NCI-H2196 (cell line): ENCODE results near the gene PDE11A.

ENCODE experiments used
- DNase-seq: peaks from one replicate; lab custom pipeline; 2025; ENCODE audit not compliant: unreplicated experiment; lab: John Stamatoyannopoulos, UW

The PDE11A gene

GRCh38 chr2:177771191-177771590, 301.4 kb downstream of the PDE11A start:
- no peak for DNase-seq

GRCh38 chr2:177767768-177768167, 304.8 kb downstream of the PDE11A start:
- DNase-seq, result no peak

GRCh38 chr2:177765698-177766097, 306.9 kb downstream of the PDE11A start:
- DNase-seq, result no peak

DNA sequence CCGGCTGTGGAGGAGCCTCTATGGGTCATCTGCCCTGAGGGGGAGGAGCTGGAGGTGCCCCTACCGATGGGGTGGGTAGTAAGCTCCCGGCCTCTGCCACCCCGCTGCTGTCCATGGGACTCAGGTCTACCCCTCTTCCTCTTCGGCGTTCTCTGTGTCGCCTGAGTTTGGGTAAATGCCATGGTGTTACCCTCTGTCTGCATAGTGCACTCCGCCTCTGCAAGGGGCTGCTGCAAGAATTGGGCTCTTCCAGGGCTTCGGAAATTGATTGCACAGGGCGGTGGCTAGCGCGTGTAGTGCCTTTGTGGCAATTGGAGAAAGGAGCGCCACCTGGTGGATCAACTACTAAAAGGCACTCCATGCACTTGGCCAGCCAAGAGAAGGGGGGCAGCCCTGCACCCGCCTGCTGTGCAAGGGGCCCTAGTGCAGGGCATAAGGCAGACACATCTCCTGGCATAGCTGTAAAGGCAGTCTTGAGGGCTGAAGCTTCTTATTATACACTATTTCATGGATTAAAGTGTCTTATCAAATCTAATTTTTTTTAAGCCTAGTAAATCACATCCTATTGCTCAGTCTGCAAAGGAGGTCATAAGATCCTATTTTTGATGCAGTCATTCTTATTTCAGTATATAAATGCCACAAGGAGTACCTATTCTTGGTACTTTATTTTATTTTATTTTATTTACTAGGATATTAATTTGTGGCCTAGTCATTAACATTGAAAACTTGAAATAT, 308.9 kb downstream of the PDE11A start:
- peak; percentile 45 for DNase-seq

DNA sequence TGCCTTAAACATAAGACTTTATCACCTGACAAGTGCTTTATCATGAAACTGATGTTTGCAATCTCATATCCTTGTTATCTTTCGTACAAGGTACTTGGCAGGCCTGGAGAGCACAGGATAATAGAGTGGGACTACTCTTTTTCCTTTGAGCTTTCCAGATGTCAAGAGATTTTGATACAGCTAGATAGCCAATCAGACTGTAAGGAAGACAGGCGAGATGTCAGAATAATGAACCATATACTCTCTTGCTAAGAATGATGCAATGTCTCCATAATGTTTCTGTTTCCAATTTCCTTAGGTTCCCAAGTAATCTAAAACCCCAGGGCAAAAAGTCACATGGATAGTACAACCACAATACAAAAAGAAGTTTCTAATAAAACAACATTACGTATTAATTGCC, 313.1 kb downstream of the PDE11A start:
- DNase-seq, result no peak

DNA sequence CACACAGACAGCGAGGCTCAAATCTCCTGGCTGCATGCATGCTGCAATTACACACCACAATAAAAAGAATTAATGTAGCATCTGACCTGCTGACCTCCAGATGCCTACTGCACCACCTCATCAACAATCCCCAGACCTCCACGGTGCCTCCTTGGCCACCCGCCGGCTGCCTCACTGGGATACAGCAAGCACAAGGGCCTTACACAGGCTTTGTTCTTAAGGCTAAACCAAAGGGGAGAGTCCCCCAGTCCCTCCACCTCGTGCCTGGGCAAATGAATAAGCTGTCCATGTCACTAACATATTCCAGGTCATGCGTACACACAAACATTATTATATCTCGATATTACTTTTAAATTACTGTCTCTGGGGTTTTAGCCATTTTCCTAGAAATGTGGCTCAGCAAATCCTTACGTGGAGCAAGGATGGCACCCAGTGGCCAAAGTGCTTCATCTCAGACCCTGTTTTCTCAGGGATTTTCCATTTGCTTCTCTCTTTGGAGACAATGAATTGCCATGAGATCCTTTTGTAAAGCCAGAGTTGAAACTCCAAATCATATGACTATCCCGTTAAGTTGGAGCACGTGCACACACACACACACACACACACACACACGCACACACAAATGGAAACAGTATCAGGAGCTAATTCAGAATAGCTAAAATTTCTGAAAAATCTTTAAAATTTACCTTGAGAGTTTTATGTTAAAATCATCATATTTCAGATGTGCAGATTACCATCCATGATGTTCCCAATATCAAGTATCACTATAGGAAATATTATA, 313.8 kb downstream of the PDE11A start:
- peak; percentile 70 for DNase-seq

DNA sequence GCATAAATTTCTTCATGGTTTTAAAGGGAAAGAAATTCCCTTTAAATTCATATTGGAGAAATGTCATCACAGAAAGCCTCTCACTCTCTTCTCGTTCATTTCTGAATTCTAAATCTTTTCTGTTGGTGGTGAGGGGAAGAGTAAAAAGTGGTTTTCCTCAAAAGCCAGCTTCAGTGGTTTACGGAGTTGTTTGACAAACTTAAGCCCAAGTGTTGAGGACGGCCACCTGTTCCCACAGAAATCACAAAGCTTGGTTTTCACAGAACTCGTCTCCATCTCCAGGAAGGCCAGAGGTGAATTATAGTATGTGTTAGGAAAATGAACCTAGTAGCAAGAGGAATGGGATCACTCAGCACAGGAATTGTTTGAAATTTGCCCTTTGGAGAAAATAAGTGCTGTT, 316.2 kb downstream of the PDE11A start:
- DNase-seq, result no peak

- DNase-seq, result no peak
Observed at GRCh38 chr2:177754492-177754873, 318.1 kb downstream of the PDE11A start.

DNA sequence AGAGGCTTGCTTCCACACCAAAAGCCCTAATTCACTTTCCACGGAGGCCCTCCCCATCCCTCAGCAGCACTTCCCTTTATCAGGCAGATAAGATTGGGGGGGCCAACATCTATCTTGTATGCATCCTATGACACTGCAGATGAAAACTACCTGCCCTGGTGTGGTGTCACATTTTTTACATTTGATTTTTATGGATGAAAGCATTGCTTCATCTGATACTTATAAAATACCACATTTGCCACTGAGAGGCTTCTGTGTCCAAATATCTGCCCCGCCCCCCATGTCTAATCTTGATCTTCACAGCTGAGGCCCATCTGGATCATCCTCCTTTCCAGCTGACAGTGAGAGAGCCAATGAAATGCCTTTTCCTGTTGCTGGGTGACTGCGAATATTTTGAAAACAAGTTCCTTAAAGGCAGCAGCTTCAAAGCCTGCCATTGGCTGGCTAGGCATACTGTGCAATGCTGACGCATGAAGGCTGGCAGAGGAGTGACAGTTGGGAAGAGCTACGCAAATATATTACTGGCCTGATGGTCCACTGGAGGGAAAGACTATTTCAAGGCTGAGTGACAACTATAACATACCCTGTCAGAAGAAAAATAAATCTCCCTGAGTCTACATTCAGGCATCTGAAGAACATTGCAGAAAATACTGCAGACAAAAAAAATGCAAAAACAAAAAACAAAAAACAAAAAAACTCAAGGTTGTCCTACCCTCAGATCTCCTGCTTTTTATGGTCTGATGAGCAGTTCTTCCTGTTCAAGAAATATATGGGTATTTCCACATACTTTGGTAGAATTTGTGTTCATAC, 318.7 kb downstream of the PDE11A start:
- peak; percentile 50 for DNase-seq

DNA sequence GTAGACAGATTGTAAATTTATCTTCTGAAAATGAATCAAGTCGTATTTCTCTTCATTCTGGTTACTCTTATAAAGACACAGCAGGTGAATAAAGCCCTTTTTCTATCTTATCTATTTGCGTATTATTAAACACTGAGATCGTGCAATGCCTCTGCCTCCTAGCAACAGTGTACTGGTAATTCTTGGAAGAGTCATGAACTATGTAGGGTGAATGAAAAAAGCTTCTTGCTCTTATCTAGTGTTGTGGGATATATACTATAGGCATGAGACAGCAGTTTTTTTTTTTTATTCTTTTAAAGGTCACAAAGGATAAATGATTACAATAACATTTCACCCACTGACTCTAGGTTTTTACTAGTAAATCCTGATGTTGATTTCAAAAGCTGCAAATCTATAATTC, 324.2 kb downstream of the PDE11A start:
- no peak for DNase-seq

- DNase-seq, result no peak
Observed at GRCh38 chr2:177747384-177747783, 325.2 kb downstream of the PDE11A start.

GRCh38 chr2:177746358-177746757, 326.2 kb downstream of the PDE11A start:
- no peak for DNase-seq

DNA sequence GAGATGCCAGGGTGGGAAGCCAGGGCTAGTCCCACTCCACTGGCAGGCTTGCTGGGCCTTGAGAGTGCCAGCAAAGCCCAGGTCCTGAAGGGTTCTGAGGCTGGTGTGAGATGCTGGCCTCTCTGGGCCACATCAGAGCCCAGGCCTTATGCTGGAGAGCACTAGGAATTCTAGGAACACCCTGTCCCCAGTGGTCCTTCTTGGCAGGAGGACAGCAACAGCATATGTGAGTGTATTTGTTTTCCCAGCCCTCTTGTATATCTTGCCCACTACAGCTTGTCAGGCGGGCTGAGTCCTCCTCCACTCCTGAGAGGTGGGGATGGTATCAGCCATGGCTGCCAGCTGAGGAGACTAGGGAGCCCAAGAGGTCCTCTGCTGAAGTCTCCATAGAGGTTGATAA, 327.0 kb downstream of the PDE11A start:
- no peak for DNase-seq

DNA sequence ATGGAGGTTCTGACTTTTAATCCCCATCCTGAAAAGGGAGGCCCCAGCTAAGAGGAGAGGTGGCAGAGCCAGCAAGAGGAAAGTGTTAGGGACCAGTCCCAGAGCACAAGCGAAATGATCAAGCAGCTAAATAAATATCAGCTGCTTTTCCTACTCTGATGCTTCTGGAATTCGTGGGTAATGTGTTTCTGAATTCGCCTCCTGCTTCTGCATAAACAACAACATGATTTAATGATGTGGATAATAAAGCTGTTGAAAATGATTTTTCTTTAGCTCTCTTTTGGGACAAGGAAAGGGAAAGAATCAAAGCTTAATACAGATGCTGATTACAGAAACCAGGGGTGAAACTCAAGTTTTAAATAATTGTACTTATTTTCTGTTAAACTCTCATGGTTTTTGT, 329.7 kb downstream of the PDE11A start:
- DNase-seq, result no peak

DNA sequence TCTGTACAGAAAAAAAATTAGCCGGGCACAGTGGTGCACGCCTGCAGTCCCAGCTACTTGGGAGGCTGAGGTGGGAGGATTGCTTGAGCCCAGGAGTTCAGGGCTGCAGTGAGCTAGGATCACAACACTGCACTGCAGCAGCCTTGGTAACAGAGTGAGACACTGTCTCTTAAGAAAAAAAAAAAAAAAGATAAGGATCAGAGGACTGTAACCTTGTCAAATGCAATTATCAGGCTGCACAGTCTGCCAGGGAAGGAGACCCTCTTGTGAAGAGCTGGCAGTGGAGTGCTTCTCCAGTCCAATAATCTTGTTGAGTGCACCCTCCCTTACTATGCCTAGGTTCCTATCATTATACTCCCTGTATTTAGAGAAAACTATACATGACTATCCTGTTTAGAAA, 330.7 kb downstream of the PDE11A start:
- no peak for DNase-seq

GRCh38 chr2:177740700-177741099, 331.9 kb downstream of the PDE11A start:
- DNase-seq, result no peak

DNA sequence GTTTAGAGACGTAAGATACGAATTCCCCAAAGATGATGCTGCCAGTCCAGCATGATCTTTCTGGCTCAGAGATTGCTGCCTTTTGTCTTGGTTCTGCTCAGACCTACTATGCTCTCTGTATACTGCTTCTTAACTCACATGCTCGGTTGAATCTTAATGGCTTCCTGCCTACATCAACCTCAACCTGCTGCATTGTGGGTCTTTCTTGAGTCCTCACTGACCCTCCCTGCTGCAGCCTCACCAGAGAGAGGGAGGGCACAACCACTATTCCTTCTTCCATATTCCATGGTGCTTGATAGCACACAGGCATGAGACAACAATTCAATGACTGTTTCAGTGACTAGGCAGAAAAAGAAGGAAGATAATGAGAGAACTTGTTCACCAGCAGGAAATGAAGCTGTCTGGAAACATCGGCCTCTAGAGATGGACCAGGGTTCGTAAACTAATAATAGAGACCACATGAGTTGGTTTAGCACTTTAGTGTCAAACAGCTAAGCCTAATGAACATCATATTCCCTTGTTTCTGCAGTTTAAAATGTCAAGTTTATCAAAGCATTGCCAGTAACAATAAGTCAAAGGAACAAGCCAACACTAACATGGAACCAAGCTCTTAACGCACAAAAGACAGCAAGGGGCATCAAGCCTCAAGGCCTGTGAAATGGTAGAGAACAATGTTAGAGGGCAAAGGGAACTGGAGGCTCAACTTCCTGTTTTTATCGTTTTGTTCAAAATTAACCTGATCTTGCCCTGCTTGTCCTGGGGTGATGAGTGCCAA, 333.9 kb downstream of the PDE11A start:
- no peak for DNase-seq

DNA sequence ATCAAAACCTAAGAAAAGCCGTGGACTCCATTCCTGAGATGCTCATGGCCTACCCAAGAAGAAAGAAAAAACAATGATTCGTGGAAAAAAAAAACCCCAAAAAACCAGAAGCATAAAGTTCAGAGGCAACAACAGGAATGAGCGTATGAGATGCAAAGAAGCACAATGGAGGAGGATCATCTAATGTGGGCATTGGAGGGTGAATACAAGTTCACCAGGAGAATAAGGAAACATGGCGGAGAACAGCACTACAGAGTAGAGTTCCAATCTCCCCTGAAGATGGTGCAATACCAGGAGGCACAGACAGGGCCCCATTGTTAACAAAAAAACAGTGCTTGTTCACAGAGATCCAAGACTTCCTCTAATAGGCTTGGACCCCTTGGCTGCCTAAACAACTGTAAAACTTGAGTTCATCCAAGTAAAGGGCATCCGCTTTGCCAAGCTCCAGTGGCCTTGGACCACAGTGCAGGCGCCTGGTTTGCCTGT, 337.2 kb downstream of the PDE11A start:
- no peak for DNase-seq

DNA sequence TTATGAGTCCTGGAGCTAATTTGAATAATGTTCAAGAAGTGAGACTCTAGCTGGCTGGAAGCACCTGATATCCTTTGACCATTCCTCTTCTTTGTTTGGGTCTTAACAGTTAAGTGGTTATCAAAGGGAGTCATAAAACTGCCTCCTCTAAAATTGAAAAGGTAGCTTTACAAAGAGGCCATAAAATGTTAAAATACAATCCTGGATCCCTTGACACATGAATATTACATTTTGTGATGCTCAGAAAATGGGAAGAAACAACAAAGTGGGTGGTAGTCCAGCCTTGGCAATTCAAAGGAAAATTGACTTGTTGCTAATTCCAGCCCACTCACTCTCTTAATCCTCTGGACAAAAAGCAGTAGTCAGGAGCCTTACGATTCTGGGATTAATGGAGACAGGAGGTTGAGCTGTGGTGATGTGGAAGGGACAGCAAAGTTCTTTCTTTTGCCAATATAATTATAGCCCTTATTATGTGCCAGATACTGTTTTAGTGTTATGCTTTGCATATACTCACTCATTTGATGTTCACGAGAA, 339.2 kb downstream of the PDE11A start:
- no peak for DNase-seq

DNA sequence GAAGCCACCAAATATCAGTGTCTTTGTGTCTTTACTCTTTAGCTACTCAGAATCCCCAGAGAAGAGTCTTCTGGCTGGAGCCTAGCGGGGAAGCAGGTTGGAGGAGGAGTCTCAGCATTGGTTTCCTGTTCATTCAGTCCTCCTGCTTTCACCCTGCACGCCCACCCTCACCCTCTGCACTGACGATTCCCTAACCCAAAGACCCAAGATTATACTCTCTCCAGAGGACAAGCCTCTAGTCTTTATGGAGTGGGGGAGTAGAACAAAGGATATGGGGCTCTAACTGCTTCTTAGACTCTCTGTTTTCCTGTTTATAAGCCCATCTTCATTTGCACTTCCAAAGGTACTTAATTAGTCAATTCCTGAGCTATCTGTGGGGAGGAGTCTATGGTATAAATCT, 341.2 kb downstream of the PDE11A start:
- no peak for DNase-seq

GRCh38 chr2:177730792-177731191, 341.8 kb downstream of the PDE11A start:
- DNase-seq, result no peak
